GM18951 (cell line): Measurements from ENCODE around the gene PTPN14.

Source experiments
- POLR2A ChIP-seq: IDR thresholded peaks from 4 replicates; pipeline ENCODE4 v1.6.1; 2011; ENCODE audit warnings: mild to moderate bottlenecking; ENCODE audit not compliant: insufficient read length, insufficient read depth; ENCODE audit errors: extremely low read depth
- in situ Hi-C: fragments of 300-500 bp; cut with MboI; formaldehyde crosslinking; loops from one replicate; pipeline ENCODE4 v1.12.0; 2022; ENCODE audit warnings: low sequenced_read_pairs, mixed read lengths, inconsistent platforms; ENCODE audit not compliant: unreplicated experiment

The PTPN14 gene

GRCh38 chr1:214349781-214350180, 201.6 kb downstream of the PTPN14 start:
- TF ChIP-seq POLR2A, result no peak
- in situ Hi-C loops, result loop anchor here (25.0 kb wide), 1 partner anchor 238 kb away; no protein-coding TSS in a partner anchor

- TF ChIP-seq POLR2A, result no peak
- in situ Hi-C loops, result loop anchor here (25.0 kb wide), 1 partner anchor 238 kb away; no protein-coding TSS in a partner anchor
Observed at GRCh38 chr1:214349008-214349407, 202.4 kb downstream of the PTPN14 start.

- no peak for TF ChIP-seq POLR2A
- in situ Hi-C loops, result loop anchor here (25.0 kb wide), 1 partner anchor 242 kb away; no protein-coding TSS in a partner anchor
Observed at GRCh38 chr1:214344897-214345296, 206.5 kb downstream of the PTPN14 start.

- no peak for TF ChIP-seq POLR2A
- in situ Hi-C loops, result loop anchor here (25.0 kb wide), 1 partner anchor 245 kb away; no protein-coding TSS in a partner anchor
Observed at GRCh38 chr1:214342525-214342924, 208.9 kb downstream of the PTPN14 start.

- in situ Hi-C loops, result loop anchor here (25.0 kb wide), 1 partner anchor 245 kb away; no protein-coding TSS in a partner anchor
- no peak for TF ChIP-seq POLR2A
Observed at GRCh38 chr1:214341932-214342331, 209.5 kb downstream of the PTPN14 start.

- TF ChIP-seq POLR2A, result no peak
- in situ Hi-C loops, result loop anchor here (25.0 kb wide), 1 partner anchor 246 kb away; no protein-coding TSS in a partner anchor
Observed at GRCh38 chr1:214341459-214341858, 209.9 kb downstream of the PTPN14 start.

GRCh38 chr1:214338212-214338611, 213.2 kb downstream of the PTPN14 start:
- in situ Hi-C loops, result loop anchor here (25.0 kb wide), 1 partner anchor 249 kb away; no protein-coding TSS in a partner anchor
- no peak for TF ChIP-seq POLR2A

- in situ Hi-C loops, result loop anchor here (25.0 kb wide), 1 partner anchor 250 kb away; no protein-coding TSS in a partner anchor
Observed at GRCh38 chr1:214337511-214337910, 213.9 kb downstream of the PTPN14 start.

GRCh38 chr1:214337015-214337414, 214.4 kb downstream of the PTPN14 start:
- TF ChIP-seq POLR2A, result no peak
- in situ Hi-C loops, result loop anchor here (25.0 kb wide), 1 partner anchor 250 kb away; no protein-coding TSS in a partner anchor

More at GRCh38 chr1:214337511-214337910, 213.9 kb downstream of the PTPN14 start:
- no peak for TF ChIP-seq POLR2A

- in situ Hi-C loops, result loop anchor here (25.0 kb wide), 1 partner anchor 252 kb away; no protein-coding TSS in a partner anchor
- no peak for TF ChIP-seq POLR2A
Observed at GRCh38 chr1:214335567-214335966, 215.8 kb downstream of the PTPN14 start.

GRCh38 chr1:214332946-214333798, 218.2 kb downstream of the PTPN14 start:
- TF ChIP-seq POLR2A, result no peak
- in situ Hi-C loops, result loop anchor here (25.0 kb wide), 1 partner anchor 254 kb away; no protein-coding TSS in a partner anchor

GRCh38 chr1:214331827-214332423, 219.5 kb downstream of the PTPN14 start:
- TF ChIP-seq POLR2A, result no peak
- in situ Hi-C loops, result loop anchor here (25.0 kb wide), 1 partner anchor 255 kb away; no protein-coding TSS in a partner anchor

GRCh38 chr1:214331180-214331579, 220.2 kb downstream of the PTPN14 start:
- no peak for TF ChIP-seq POLR2A
- in situ Hi-C loops, result loop anchor here (25.0 kb wide), 1 partner anchor 256 kb away; no protein-coding TSS in a partner anchor
